Inflammatory macrophage treated with lipopolysaccharide for 4 hours (primary cell): ENCODE measurements around the gene GP1BB.
"Not testable (repeated sequence)": the region's sequence is repeated elsewhere in the genome, so short reads cannot be mapped to it uniquely, and the experiment has no call there.

Experiments used
- DNase-seq: peaks from one replicate; pipeline ENCODE4 v3.0.0-alpha.2; 2020

GP1BB gene

DNA sequence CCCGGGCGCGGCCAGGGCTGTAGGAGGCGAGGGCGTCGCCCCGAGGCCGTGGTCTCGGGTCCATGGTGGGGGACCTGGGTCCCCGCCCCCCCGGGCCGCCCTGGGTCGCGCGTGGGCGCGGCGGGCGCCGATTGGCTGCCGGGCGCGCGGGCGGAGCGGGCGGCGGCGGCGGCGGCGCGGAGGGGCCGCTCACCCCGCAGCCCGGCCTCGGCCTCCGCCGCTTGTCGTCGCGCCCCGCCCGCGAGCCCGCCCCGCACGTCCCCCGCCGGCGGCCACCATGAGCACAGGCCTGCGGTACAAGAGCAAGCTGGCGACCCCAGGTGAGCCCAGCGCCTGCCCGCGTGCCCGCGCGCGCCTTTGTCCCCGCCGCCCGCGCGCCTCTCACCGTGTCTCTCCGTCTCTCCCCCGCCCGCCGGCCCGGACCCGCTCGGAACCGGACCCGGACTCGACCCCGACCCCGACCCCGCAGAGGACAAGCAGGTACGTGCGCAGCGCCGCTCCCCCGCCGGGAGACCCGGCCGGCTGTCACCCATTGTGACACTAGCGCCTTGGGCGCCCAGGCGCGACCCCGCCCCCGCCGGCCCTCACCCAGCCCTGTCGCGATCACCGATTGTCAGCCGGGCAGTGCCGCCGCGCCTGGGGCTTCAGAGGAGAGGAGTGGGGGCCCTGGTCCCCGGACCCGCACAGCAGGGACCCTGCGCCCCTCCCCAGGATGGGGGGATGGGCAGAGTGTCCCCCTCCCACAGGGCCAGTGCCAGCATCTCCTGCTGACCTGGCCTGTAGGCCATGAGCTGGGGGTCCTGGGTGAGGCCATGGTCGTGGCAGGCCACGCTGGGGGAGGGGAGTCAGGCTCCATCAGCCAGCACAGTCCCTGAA lies 8.8 kb upstream of the GP1BB start, which contains the start of gene SEPTIN5:
SEPTIN5 (plus strand) TSS at position 192 of the 876 bp plus-strand sequence; CDS start at position 278, 86 bp downstream.
- no peak for DNase-seq

DNA sequence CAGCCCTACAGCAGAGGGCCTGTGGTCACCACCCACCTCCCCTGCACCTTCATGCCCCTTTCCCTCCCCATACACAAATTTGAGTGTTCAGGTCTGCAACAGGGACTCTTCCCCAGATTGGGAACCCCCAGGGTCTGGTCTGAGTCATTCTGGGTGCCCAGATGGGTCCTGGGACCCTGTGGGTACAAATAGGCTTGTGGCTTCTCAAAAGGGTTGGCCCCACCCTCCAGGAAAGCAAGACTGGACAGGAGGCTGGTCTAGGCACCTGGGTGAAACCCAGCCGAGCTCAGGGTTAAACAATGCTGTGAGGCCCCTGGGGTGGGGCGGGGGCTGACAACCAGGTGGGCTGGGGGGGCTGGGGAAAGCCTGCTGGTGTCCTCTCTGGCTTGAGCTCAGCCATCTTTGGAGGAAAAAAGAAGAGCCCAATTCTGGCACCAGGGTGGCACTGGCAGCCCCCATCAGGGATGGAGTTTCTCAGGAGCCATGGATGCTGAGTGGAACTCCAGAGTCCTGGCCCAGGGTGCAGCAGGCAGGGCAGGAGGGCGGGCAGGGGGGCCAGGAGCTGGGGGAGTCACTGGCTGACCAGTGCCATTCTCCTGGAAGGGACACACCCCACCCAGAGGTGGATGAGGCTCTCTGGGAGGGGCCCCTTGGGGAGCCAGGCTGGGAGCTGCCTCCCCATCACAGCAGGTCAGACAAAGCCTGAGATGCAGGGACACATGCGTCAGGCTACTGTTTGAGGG lies 8.0 kb upstream of the GP1BB start:
- DNase-seq, result no peak

DNA sequence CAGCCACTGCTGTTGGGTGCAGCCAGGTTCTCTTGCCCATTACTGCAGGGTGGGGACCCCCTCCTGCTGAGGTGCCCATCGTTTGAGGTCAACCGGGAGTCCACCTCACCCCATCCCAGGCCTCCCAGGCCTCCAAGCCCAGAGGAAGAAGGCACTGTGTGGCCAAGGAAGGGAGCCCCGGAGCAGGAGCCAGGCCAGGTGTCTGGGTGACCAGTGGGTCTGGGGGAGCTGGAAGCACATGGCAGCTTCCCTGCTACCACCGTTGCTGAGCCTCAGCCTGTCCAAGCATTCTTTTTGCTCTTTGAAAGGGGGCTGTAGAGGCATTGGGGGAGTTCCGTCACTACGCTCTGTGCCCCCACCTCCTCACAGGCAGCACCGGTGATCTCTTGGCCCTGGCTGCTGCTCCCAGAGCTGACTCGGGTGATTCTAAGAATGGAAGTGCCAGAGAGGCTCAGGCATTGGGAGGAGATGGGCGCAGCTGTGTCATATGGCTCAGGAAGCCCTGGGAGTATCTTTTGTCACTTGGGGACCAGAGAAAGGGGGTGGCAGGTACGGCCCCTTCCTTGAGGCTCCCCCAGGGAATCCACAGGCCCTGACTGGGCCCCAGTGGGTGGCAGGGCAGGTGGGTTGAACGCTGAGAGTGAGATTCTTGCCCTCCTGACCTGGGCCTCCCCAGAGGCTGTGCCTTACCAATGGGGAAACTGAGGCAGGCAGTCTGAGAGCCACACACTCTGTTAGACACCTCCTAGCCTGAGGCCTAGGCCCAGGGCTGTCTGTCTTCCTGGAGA lies 7.1 kb upstream of the GP1BB start:
- DNase-seq, result no peak

GRCh38 chr22:19716829-19717105 lies 6.6 kb upstream of the GP1BB start:
- DNase-seq, result no peak

DNA sequence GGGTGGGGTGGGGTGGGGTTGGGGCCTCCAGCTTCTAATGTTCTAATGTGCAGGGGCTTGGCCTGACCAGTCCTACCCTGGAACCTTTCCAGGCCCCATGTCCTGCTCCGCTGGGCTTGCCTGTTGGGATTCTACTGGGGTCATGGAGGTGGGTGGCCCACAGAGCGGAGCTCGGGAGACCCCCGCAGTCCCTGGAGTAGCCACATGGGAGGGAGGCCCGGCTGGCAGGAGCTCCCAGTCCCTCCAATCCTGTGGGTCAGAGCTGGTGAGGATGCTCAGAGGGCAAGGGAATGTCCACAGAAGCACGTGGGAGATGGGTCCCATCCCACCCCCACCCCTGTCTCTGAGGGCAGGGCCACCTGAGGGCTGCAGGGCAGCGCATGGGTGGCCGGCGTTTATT lies 6.2 kb upstream of the GP1BB start:
- DNase-seq, result no peak

DNA sequence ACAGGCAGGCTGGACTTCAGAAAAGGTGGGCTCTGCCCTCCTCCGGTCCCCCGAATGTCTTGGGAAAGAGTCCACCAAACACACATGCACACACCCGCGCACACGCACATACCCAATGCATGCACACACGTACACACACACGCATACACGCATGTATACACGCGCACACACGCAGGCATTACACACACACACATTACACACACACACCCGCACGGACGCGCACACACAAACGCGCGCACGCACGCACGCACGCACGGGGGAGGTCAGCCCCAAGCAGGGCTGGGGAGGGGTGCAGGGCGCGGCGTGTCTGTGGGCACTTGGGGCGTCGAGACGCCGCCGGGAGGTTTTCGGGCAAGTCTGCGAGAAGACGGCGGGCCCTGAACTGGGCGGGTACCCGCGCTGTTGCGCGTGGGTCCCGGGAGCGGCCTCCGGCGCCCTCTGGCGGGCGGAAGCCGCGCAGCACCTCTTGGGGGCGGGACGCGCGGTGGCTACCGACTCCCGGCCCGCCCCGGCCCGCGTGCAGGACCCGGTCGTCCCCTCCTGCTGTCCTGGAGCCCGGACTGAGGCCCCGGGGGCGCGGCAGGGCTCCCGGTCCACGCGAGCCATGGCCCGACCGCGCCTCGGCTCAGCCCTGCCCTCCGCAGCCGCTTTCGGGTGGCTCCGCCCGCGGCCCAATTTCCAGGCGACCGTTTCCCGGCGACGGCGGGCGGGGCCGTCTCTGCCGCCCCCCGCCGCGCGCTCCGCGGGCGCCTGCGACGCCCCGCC lies 5.5 kb upstream of the GP1BB start:
- peak; percentile 65 for DNase-seq

DNA sequence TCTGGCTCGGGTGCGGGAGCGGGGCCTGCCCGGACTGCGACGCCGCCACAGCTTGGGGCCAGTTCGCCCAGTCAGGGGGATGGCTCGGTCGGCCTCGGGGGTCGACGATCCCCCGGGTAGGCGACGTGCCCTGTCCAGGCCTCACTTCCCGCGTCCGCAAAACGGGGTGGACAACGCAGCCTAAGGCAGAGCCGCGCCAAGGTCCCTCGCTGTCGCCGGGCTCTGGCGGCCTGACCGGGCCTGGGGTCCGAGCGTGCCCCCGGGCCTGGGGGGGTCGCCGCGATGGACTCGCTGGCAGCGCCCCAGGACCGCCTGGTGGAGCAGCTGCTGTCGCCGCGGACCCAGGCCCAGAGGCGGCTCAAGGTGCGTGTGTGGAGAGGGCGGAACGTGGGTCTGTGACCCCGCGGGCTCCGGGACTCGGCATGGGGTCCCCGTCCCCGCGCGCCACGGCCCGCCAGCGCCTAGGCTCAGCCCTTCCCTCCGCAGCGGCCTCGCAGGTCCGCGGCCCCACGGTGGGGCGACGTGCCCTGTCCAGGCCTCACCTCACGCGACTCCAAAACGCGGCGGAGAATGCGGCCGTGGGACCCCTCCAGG lies 4.8 kb upstream of the GP1BB start:
- DNase-seq, result no peak

GRCh38 chr22:19719050-19719482 lies 4.3 kb upstream of the GP1BB start:
- no peak for DNase-seq

GRCh38 chr22:19719488-19720021 lies 3.8 kb upstream of the GP1BB start:
- DNase-seq, result no peak

DNA sequence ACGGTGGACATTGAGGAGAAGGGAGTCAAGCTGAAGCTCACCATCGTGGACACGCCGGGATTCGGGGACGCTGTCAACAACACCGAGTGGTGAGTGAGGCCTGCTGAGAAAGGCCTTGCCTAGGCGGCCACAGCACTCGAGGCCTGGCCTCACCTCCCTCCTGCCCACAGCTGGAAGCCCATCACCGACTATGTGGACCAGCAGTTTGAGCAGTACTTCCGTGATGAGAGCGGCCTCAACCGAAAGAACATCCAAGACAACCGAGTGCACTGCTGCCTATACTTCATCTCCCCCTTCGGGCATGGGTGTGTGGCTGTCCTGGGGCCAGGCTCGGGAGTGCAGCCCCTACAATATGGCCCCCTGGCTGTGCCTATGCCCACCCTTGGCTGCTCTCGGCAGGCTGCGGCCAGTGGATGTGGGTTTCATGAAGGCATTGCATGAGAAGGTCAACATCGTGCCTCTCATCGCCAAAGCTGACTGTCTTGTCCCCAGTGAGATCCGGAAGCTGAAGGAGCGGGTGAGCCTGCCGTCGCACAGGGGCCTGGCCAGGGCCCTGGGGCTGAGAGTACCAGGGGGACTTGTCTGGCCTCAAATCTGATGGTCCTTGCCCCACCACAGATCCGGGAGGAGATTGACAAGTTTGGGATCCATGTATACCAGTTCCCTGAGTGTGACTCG lies 3.0 kb upstream of the GP1BB start:
- DNase-seq, result no peak

- no peak for DNase-seq
These were observed 2.4 kb upstream of the GP1BB start for GRCh38 chr22:19720999-19721329.

GRCh38 chr22:19721330-19722177 lies 1.8 kb upstream of the GP1BB start:
- no peak for DNase-seq

GRCh38 chr22:19722178-19722981 lies 959 bp upstream of the GP1BB start:
- no peak for DNase-seq

GRCh38 chr22:19722982-19723231 lies 432 bp upstream of the GP1BB start:
- DNase-seq, result no peak

DNA sequence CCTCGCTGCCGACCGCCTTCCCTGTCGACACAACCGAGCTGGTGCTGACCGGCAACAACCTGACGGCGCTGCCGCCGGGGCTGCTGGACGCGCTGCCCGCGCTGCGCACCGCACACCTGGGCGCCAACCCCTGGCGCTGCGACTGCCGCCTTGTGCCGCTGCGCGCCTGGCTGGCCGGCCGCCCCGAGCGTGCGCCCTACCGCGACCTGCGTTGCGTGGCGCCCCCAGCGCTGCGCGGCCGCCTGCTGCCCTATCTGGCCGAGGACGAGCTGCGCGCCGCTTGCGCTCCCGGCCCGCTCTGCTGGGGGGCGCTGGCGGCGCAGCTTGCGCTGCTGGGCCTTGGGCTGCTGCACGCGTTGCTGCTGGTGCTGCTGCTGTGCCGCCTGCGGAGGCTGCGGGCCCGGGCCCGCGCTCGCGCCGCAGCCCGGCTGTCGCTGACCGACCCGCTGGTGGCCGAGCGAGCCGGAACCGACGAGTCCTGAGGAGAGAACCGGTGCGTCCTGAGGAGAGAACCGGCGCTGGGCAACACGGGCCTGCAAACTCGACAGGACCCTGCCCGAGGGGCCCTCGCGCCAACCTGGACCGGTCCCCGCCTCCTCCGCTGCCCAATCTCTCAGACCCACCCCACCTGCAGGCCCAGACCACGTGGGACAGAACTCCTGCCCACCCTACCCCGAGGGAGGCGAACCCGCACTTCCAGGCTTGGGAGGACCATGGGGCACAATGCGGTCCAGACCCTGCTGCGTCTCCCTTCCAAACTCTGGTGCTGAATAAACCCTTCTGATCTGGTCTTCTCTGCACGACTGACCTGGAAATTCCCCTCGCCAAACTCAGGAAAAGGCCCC lies 866 bp downstream of the GP1BB start:
- peak; percentile 30 for DNase-seq

DNA sequence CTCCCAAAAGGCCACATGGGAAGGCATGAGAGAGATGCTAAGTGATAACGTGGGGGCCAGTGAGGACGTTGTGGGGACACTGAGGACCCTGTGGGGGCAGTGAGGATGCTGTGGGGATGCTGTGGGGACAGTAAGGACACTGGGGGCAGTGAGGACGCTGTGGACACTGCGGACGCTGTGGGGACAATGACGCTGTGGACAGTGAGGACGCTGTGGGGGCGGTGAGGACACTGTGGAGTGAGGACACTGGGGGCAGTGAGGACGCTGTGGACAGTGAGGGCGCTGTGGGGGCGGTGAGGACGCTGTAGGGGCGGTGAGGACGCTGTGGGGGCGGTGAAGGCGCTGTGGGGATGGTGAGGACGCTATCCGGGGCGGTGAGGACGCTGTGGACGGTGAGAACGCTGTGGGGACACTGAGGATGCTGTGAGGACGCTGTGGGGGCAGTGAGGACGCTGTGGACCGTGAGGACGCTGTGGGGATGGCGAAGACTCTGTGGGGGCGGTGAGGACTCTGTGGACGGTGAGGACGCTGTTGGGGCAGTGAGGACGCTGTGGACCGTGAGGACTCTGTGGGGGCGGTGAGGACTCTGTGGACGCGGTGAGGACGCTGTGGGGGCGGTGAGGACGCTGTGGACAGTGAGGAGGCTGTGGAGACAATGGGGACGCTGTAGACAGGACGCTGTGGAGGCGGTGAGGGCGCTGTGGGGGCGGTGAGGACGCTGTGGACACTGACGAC lies 1.8 kb downstream of the GP1BB start:
- DNase-seq, result no peak

- DNase-seq, result not testable (repeated sequence)
These were observed 2.9 kb downstream of the GP1BB start for GRCh38 chr22:19726064-19726788.
